Measurements from ENCODE around the gene F2. TPM values are rescaled to one million over a fixed set of nuclear protein-coding genes. Genes with fewer than 3 reads are reported as not detected.
"Not testable (repeated sequence)": the region's sequence is repeated elsewhere in the genome, so short reads cannot be mapped to it uniquely, and the experiment has no call there.

F2 gene
- total RNA-seq, 6 donors from 2014 or later: 0.37 to 0.40 TPM; not detected in 4

- H3K27me3 ChIP-seq: no peaks in the 10 kb centered on the region
- ATAC-seq (ENCODE audit: low FRiP score in 2 of 2) (no peak), DNase-seq (no peak)
- TF ChIP-seq EP300 (IDR thresholded peaks at IDR 0.05) (no peak), POLR2AphosphoS5 (IDR thresholded peaks at IDR 0.05) (no peak), POLR2A (IDR thresholded peaks at IDR 0.05) (no peak), CTCF (IDR thresholded peaks at IDR 0.05) (no peak)
- no peaks in the 10 kb centered on the region for H3K9me3 ChIP-seq
- H3K36me3 ChIP-seq: peaks cover 21 to 55% (median 50%) of the 10 kb centered on the region in 4 donors
- H3K4me3 ChIP-seq: no peak overlapping the region
- WGBS, 2 donors: 87 to 89% methylated on average over 7 of the region's 7 CpGs
- H3K27ac ChIP-seq: no peak overlapping the region
- H3K4me1 ChIP-seq: peaks cover 3 to 15% (median 10%) of the 10 kb centered on the region in 4 donors
These were observed 12.1 kb upstream of the F2 start for GRCh38 chr11:46706886-46707285.

DNA sequence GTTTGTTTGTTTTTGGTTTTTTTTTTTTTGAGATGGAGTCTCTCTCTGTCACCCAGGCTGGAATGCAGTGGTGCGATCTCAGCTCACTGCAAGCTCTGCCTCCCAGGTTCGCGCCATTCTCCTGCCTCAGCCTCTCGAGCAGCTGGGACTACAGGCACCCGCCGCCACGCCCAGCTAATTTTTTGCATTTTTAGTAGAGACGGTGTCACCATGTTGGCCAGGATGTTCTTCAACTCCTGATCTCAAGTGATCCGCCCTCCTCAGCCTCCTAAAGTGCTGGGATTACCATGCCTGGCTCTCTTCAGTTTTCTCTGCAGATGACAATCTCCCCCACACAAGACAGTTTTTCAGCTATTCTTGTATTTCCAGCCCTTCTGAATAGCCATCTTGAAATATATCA, 9.7 kb upstream of the F2 start:
- DNase-seq; H3K9me3 ChIP-seq; H3K4me1 ChIP-seq; H3K27me3 ChIP-seq; H3K27ac ChIP-seq; ATAC-seq (ENCODE audit: low FRiP score in 2 of 2); H3K4me3 ChIP-seq: not testable (repeated sequence)
- H3K36me3 ChIP-seq: peaks cover 18 to 38% (median 32%) of the 10 kb centered on the region in 4 donors
- WGBS, 2 donors: 85 to 95% methylated on average over 9 of the region's 9 CpGs

DNA sequence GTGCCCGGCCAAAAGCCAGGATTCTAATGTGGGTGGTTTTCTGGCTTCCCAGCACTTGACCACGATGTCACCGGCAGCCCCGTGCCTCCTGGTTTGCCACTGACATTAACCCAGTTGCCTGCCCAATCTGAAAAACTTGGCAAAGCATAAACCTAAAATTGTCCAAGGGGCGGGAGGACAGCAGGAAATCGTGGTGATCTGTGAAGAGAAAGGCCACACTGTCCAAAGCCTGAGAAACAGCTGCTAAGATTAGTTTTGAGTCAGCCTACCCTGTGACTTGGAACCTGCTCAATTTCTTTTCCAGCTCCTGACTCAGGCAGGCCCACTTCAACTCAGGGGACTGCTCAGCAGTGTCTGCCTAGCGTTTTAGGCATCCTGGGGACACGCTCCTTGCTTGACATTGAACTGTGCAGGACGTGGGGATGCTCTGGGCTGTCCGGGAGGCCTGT, 8.2 kb upstream of the F2 start:
- 73 to 78% methylated on average over 8 to 9 of the region's 10 CpGs for WGBS, 2 donors
- DNase-seq: no peak
- ATAC-seq (ENCODE audit: low FRiP score in 2 of 2): peak; percentile 54 to 95
- Histone ChIP-seq H3K36me3 (peaks cover 3 to 23% (median 17%) of the 10 kb centered on the region in 4 donors), H3K4me1 (no peaks in the 10 kb centered on the region), H3K27ac (peak overlapping the region in 3 of 4 donors; percentile 55 to 70 (median 66)), H3K4me3 (no peak overlapping the region), H3K27me3 (no peaks in the 10 kb centered on the region), H3K9me3 (no peaks in the 10 kb centered on the region)
- no peak for TF ChIP-seq CTCF (IDR thresholded peaks at IDR 0.05)
- TF ChIP-seq EP300 (IDR thresholded peaks at IDR 0.05): no peak
- no peak for TF ChIP-seq POLR2A (IDR thresholded peaks at IDR 0.05)
- no peak for TF ChIP-seq POLR2AphosphoS5 (IDR thresholded peaks at IDR 0.05)

GRCh38 chr11:46711303-46711702, 7.7 kb upstream of the F2 start:
- H3K27ac ChIP-seq: peak overlapping the region in 3 of 4 donors; percentile 55 to 70 (median 66)
- H3K36me3 ChIP-seq: peaks cover 0 to 18% (median 12%) of the 10 kb centered on the region in 4 donors
- no peak for TF ChIP-seq EP300 (IDR thresholded peaks at IDR 0.05)
- H3K9me3 ChIP-seq: no peaks in the 10 kb centered on the region
- H3K4me1 ChIP-seq: no peaks in the 10 kb centered on the region
- no peaks in the 10 kb centered on the region for H3K27me3 ChIP-seq
- peak; percentile 21 to 34 for ATAC-seq (ENCODE audit: low FRiP score in 2 of 2)
- DNase-seq: no peak
- no peak overlapping the region for H3K4me3 ChIP-seq
- WGBS, 2 donors: 81 to 93% methylated on average over 5 of the region's 5 CpGs

- H3K27ac ChIP-seq: no peak overlapping the region
- no peak for TF ChIP-seq CTCF (IDR thresholded peaks at IDR 0.05)
- no peak for TF ChIP-seq POLR2A (IDR thresholded peaks at IDR 0.05)
- TF ChIP-seq POLR2AphosphoS5 (IDR thresholded peaks at IDR 0.05): no peak
- TF ChIP-seq EP300 (IDR thresholded peaks at IDR 0.05): no peak
These were observed 6.0 kb upstream of the F2 start for GRCh38 chr11:46712874-46713576.

GRCh38 chr11:46717825-46718154, 1.2 kb upstream of the F2 start:
- 92 to 94% methylated on average over 2 of the region's 2 CpGs for WGBS, 2 donors
- not testable (repeated sequence) for ATAC-seq (ENCODE audit: low FRiP score in 2 of 2); H3K9me3 ChIP-seq; H3K4me1 ChIP-seq; H3K27ac ChIP-seq; H3K36me3 ChIP-seq; H3K4me3 ChIP-seq; H3K27me3 ChIP-seq; DNase-seq

More at GRCh38 chr11:46712874-46713576, 6.0 kb upstream of the F2 start:
- Histone ChIP-seq H3K27me3 (no peaks in the 10 kb centered on the region), H3K4me3 (no peak overlapping the region), H3K4me1 (peaks cover 0 to 2% (median 1%) of the 10 kb centered on the region in 4 donors), H3K36me3 (peaks cover 0 to 1% (median 0%) of the 10 kb centered on the region in 4 donors), H3K9me3 (no peaks in the 10 kb centered on the region)
- ATAC-seq (ENCODE audit: low FRiP score in 2 of 2) (no peak), DNase-seq (no peak)
- WGBS, 2 donors: 94 to 96% methylated on average over 7 of the region's 7 CpGs
